H9 (cell line): ENCODE results near the gene MUC5AC. TPM values are rescaled to one million over a fixed set of nuclear protein-coding genes. Genes with fewer than 3 reads are reported as not detected.

Source experiments
- DNase-seq: peaks from one replicate; pipeline ENCODE4 v3.0.0-alpha.2; 2017
- H2AFZ ChIP-seq: one replicate; pipeline ENCODE4 v1.6.1; 2013; ENCODE audit warnings: mild to moderate bottlenecking, low read length, control low read depth, moderate library complexity
- H2AK5ac ChIP-seq: 2 replicates; pipeline ENCODE4 v1.6.1; 2013; ENCODE audit warnings: low read length, control low read depth, mixed read lengths; ENCODE audit not compliant: insufficient read length
- H2BK120ac ChIP-seq: one replicate; pipeline ENCODE4 v1.6.1; 2013; ENCODE audit warnings: low read depth, mild to moderate bottlenecking, low read length, control low read depth, inconsistent platforms; ENCODE audit not compliant: poor library complexity, severe bottlenecking
- H2BK12ac ChIP-seq: 2 replicates; pipeline ENCODE4 v1.6.1; 2013; ENCODE audit warnings: low read length, control low read depth, mixed read lengths, low read depth; ENCODE audit not compliant: insufficient read length
- H2BK15ac ChIP-seq: 2 replicates; pipeline ENCODE4 v1.6.1; 2013; ENCODE audit warnings: low read depth, low read length, control low read depth
- H2BK20ac ChIP-seq: one replicate; pipeline ENCODE4 v1.6.1; 2013; ENCODE audit warnings: low read depth, mild to moderate bottlenecking, low read length, control low read depth, inconsistent platforms; ENCODE audit not compliant: poor library complexity, severe bottlenecking
- H2BK5ac ChIP-seq: 2 replicates; pipeline ENCODE4 v1.6.1; 2013; ENCODE audit warnings: low read length, control low read depth, mixed read lengths; ENCODE audit not compliant: insufficient read length
- H3K14ac ChIP-seq: 2 replicates; pipeline ENCODE4 v1.6.1; 2013; ENCODE audit warnings: low read length, control low read depth; ENCODE audit not compliant: insufficient read depth
- H3K18ac ChIP-seq: 2 replicates; pipeline ENCODE4 v1.6.1; 2013; ENCODE audit warnings: low read depth, mild to moderate bottlenecking, mixed read lengths, low read length, control low read depth; ENCODE audit not compliant: insufficient read length
- H3K23ac ChIP-seq: 2 replicates; pipeline ENCODE4 v1.6.1; 2013; ENCODE audit warnings: low read length, control low read depth, mixed read lengths, low read depth; ENCODE audit not compliant: insufficient read length
- H3K23me2 ChIP-seq: 2 replicates; pipeline ENCODE4 v1.6.1; 2013; ENCODE audit warnings: low read depth, mild to moderate bottlenecking, mixed read lengths, low read length, control low read depth; ENCODE audit not compliant: insufficient read length, poor library complexity, severe bottlenecking
- H3K27ac ChIP-seq: 2 replicates; pipeline ENCODE4 v1.5.1; 2013; ENCODE audit warnings: low read length, control low read depth, mixed read lengths, low read depth; ENCODE audit not compliant: insufficient read length
- H3K27me3 ChIP-seq: 2 replicates; pipeline ENCODE4 v1.6.1; 2013; ENCODE audit warnings: low read length, control low read depth, inconsistent platforms; ENCODE audit not compliant: insufficient read depth
- H3K4ac ChIP-seq: 2 replicates; pipeline ENCODE4 v1.6.1; 2013; ENCODE audit warnings: low read depth, mild to moderate bottlenecking, control low read depth, inconsistent platforms, low read length, moderate library complexity
- H3K4me1 ChIP-seq: 2 replicates; pipeline ENCODE4 v1.6.1; 2013; ENCODE audit warnings: low read length, control low read depth, inconsistent platforms; ENCODE audit not compliant: insufficient read depth
- H3K4me2 ChIP-seq: 2 replicates; pipeline ENCODE4 v1.6.1; 2013; ENCODE audit warnings: low read length, control low read depth, mixed read lengths; ENCODE audit not compliant: insufficient read length, insufficient read depth
- H3K56ac ChIP-seq: 2 replicates; pipeline ENCODE4 v1.6.1; 2013; ENCODE audit warnings: low read depth, mild to moderate bottlenecking, mixed read lengths, low read length, control low read depth; ENCODE audit not compliant: insufficient read length
- H3K79me1 ChIP-seq: 2 replicates; pipeline ENCODE4 v1.6.1; 2013; ENCODE audit warnings: low read depth, mild to moderate bottlenecking, moderate library complexity, low read length, control low read depth, inconsistent platforms; ENCODE audit not compliant: insufficient read depth, poor library complexity, severe bottlenecking
- H3K79me2 ChIP-seq: 2 replicates; pipeline ENCODE4 v1.6.1; 2013; ENCODE audit warnings: low read length, control low read depth, inconsistent platforms; ENCODE audit not compliant: insufficient read depth
- H3K9ac ChIP-seq: 2 replicates; pipeline ENCODE4 v1.6.1; 2013; ENCODE audit warnings: low read length, control low read depth, mixed read lengths; ENCODE audit not compliant: insufficient read length; ENCODE audit errors: extremely low read depth
- H3K9me3 ChIP-seq: one replicate; pipeline ENCODE4 v1.6.1; 2013; ENCODE audit warnings: low read depth, low read length, inconsistent platforms; ENCODE audit not compliant: control insufficient read depth
- H3T11ph ChIP-seq: one replicate; pipeline ENCODE4 v1.6.1; 2013; ENCODE audit warnings: mild to moderate bottlenecking, low read length, control low read depth, inconsistent platforms
- H4K20me1 ChIP-seq: one replicate; pipeline ENCODE4 v1.6.1; 2013; ENCODE audit not compliant: control insufficient read depth, insufficient read length, insufficient read depth
- H4K5ac ChIP-seq: 2 replicates; pipeline ENCODE4 v1.6.1; 2013; ENCODE audit warnings: low read depth, mild to moderate bottlenecking, mixed read lengths, low read length, control low read depth; ENCODE audit not compliant: insufficient read length
- H4K8ac ChIP-seq: replicated peaks from 2 replicates; pipeline ENCODE4 v1.6.1; 2013; ENCODE audit warnings: low read length, control low read depth, mixed read lengths, low read depth; ENCODE audit not compliant: insufficient read length
- H4K91ac ChIP-seq: 2 replicates; pipeline ENCODE4 v1.6.1; 2013; ENCODE audit warnings: low read depth, mild to moderate bottlenecking, moderate library complexity, mixed read lengths, low read length, control low read depth; ENCODE audit not compliant: insufficient read length
- H3K27ac Mint-ChIP-seq, 3 experiments: 2 replicates in 2 of 3; 3 replicates in 1 of 3; pipeline ENCODE4 v1.8.0; 2020 to 2021; ENCODE audit warnings: mixed read lengths in 3 of 3, mild to moderate bottlenecking in 1 of 3, moderate library complexity in 1 of 3
- H3K27me3 Mint-ChIP-seq: 2 replicates; pipeline ENCODE4 v1.8.0; 2021; ENCODE audit warnings: low read depth, mild to moderate bottlenecking, moderate library complexity, mixed read lengths
- H3K36me3 Mint-ChIP-seq, 3 experiments: 2 replicates in 2 of 3; 3 replicates in 1 of 3; pipeline ENCODE4 v1.8.0; 2020 to 2021; ENCODE audit warnings: low read depth in 3 of 3, mixed read lengths in 3 of 3; ENCODE audit not compliant: insufficient read depth in 1 of 3
- H3K4me1 Mint-ChIP-seq, 2 experiments: 2 replicates each; pipeline ENCODE4 v1.8.0; 2020; ENCODE audit warnings: mixed read lengths in 2 of 2
- H3K4me3 Mint-ChIP-seq, 2 experiments: 2 replicates in 1 of 2; 3 replicates in 1 of 2; pipeline ENCODE4 v1.8.0; 2020 to 2021; ENCODE audit warnings: mild to moderate bottlenecking in 2 of 2, mixed read lengths in 2 of 2, moderate library complexity in 1 of 2
- H3K9me3 Mint-ChIP-seq, 2 experiments: 2 replicates in 1 of 2; 3 replicates in 1 of 2; pipeline ENCODE4 v1.8.0; 2020; ENCODE audit warnings: mild to moderate bottlenecking in 2 of 2, mixed read lengths in 2 of 2, moderate library complexity in 1 of 2
- WGBS: extraction: QIAGEN DNeasy Blood & Tissue Kit; methylation state at CpG from one replicate; pipeline ENCODE4 v1.1.7; 2013; ENCODE audit warnings: missing lambda C conversion rate, low lambda C conversion rate, mixed read lengths; ENCODE audit not compliant: insufficient read length; ENCODE audit errors: extremely low coverage; 5-methylcytosine and 5-hydroxymethylcytosine counted together
- total RNA-seq: library from RNA; stranded (reverse); gene quantifications from 2 replicates; pipeline ENCODE4 v1.2.1, GENCODE V29; 2021
- TF ChIP-seq, protein P1 (sequence below): fragments of 200-600 bp; sonication (generic); conservative IDR thresholded peaks from 3 replicates; pipeline ENCODE4 v1.8.0; 2021; ENCODE audit warnings: antibody characterized with exemption, mild to moderate bottlenecking

MUC5AC gene
- total RNA-seq, 1 experiment from 2014 or later, result not detected

DNA sequence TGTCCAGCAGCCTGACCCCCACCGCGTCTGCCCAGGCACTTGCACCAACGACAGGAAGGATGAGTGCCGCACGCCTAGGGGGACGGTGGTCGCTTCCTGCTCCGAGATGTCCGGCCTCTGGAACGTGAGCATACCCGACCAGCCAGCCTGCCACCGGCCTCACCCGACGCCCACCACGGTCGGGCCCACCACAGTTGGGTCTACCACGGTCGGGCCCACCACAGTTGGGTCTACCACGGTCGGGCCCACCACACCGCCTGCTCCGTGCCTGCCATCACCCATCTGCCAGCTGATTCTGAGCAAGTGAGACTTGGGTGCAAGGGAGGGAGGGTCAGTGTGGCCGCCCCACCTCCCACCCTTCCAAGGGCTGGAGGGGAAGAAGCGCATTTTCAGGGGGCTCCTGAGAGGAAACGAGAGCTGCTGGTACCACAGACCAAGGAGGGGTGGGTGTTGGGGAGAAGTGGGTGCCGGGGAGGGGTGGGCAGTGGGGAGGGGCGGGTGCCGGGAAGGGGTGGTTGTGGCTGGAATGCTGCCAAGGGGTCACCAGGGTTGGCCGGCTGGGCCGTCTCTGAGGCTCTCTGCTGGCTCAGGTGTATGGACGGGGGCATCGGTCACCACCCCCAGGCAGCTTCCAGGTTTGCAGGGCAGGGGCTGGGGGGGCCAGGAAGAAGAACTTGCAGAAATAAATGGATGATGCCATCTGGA, 37.4 kb downstream of the MUC5AC start:
- no peaks in the 10 kb centered on the region for H3K79me1 ChIP-seq
- H3K4me1 Mint-ChIP-seq, result no peaks in the 10 kb centered on the region
- no peaks in the 10 kb centered on the region for H3K9me3 ChIP-seq
- H2BK20ac ChIP-seq, result no peak overlapping the region
- no peak overlapping the region for H3K9ac ChIP-seq
- no peak overlapping the region for H2BK15ac ChIP-seq
- H3K14ac ChIP-seq, result no peak overlapping the region
- no peaks in the 10 kb centered on the region for H3K27me3 ChIP-seq
- no peak overlapping the region for H3T11ph ChIP-seq
- H3K27me3 Mint-ChIP-seq, result peaks cover 4% of the 10 kb centered on the region
- peaks cover 2% of the 10 kb centered on the region for H3K23me2 ChIP-seq
- no peak overlapping the region for H2BK5ac ChIP-seq
- no peak overlapping the region for H4K91ac ChIP-seq
- H3K23ac ChIP-seq, result no peak overlapping the region
- no peak overlapping the region for H2BK120ac ChIP-seq
- H3K79me2 ChIP-seq, result no peaks in the 10 kb centered on the region
- H3K27ac Mint-ChIP-seq, result no peak overlapping the region
- H4K5ac ChIP-seq, result no peak overlapping the region
- no peak overlapping the region for H3K18ac ChIP-seq
- WGBS, result no CpG with 5 or more reads among the region's 32 CpGs
- no peak overlapping the region for H3K4me2 ChIP-seq
- H4K20me1 ChIP-seq, result no peaks in the 10 kb centered on the region
- H2AFZ ChIP-seq, result no peak overlapping the region
- TF ChIP-seq, protein P1, sequence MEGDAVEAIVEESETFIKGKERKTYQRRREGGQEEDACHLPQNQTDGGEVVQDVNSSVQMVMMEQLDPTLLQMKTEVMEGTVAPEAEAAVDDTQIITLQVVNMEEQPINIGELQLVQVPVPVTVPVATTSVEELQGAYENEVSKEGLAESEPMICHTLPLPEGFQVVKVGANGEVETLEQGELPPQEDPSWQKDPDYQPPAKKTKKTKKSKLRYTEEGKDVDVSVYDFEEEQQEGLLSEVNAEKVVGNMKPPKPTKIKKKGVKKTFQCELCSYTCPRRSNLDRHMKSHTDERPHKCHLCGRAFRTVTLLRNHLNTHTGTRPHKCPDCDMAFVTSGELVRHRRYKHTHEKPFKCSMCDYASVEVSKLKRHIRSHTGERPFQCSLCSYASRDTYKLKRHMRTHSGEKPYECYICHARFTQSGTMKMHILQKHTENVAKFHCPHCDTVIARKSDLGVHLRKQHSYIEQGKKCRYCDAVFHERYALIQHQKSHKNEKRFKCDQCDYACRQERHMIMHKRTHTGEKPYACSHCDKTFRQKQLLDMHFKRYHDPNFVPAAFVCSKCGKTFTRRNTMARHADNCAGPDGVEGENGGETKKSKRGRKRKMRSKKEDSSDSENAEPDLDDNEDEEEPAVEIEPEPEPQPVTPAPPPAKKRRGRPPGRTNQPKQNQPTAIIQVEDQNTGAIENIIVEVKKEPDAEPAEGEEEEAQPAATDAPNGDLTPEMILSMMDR, result no peak
- no peaks in the 10 kb centered on the region for H3K4me1 ChIP-seq
- H3K27ac ChIP-seq, result no peak overlapping the region
- no peak overlapping the region for H4K8ac ChIP-seq
- no peak overlapping the region for H3K4me3 Mint-ChIP-seq
- H3K9me3 Mint-ChIP-seq, result peaks cover 5 to 8% of the 10 kb centered on the region in 2 experiments
- H2AK5ac ChIP-seq, result no peak overlapping the region
- H3K4ac ChIP-seq, result no peak overlapping the region
- H3K36me3 Mint-ChIP-seq, result no peaks in the 10 kb centered on the region; a peak in 1 of 7 replicates
- H3K56ac ChIP-seq, result no peak overlapping the region
- DNase-seq, result no peak
- no peak overlapping the region for H2BK12ac ChIP-seq
